GM18502 (cell line): ENCODE data around the gene ZNF324.
"Not testable (repeated sequence)": the region's sequence is repeated elsewhere in the genome, so short reads cannot be mapped to it uniquely, and the experiment has no call there.

Source experiments
- ATAC-seq: cut with Tn5 transposase; IDR thresholded peaks from one replicate; pipeline ENCODE4 v1.9.1; 2021; ENCODE audit warnings: mild to moderate bottlenecking; ENCODE audit not compliant: unreplicated experiment, poor library complexity

ZNF324 gene

GRCh38 chr19:58466760-58467589, at the start of gene ZNF324:
Gene ZNF324, plus strand, starts transcription at chr19:58467080. Its CDS starts 2,106 bp downstream, at chr19:58469186.
- ATAC-seq = peak; percentile 95

GRCh38 chr19:58428617-58429016, 38.3 kb upstream of the ZNF324 start:
- no peak for ATAC-seq

GRCh38 chr19:58429745-58430144, 37.1 kb upstream of the ZNF324 start:
- ATAC-seq = no peak

DNA sequence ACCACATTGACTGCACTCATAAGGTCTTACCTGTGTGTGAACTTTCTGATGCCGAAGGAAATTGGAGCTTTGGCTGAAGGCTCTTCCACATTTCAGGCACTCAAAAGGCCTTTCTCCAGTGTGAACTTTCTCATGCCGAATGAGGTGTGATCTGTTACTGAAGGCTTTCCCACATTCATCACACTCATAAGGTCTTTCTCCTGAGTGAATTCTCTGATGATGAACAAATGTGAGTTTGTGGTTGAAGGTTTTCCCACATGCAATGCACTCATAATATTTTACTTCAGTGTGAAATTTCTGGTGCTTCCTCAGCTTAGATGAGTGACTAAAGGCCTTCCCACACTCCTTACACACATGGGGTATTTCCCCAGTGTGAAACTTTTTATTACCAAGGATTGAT, 32.7 kb upstream of the ZNF324 start:
- no peak for ATAC-seq

DNA sequence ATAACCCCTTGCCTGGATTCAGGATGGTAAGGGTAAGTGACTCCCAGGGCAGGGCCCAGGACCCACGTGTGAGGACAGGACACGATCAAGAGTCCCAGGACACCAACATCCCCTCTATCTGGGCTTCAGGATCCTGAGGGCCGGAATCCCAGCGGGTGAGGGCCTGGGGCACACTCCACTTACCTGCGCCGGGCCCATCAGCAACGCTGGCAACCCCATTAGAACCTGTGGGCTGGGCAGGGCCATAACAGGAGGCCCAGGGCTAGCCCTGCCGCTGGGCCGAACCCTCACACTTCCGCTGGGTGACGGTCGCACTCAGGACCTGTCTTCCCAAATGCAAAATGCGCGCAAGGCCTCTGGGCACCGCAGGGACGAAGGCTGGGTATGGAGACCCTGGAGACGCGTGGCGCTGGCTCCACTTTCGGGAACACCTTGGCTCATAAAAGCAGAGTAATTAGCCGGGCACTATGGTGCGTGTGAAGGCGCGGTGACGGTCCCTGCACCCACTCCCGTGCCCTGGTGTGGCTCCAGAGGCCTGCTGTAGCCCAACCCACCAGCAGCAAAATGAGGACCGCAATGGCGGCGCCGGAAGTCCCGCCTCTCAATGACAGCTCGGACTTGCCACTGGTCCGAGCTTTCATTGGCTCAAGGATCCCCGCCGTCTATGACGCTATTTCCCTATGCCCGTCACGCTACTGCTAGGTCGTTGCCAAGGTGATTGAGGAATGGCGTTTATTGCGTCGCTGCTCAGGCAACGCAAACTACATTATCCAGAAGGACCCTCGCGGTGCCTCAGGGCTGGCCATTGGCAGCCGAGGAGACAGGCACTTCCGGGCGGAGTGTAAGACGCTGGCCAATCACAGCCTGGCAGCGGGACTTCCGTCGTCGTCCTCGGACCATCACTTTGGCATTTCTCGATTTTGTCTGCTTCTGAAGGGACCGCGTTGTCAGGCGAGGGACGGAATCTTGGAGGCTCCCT, 27.0 kb upstream of the ZNF324 start, which contains the start of gene ZNF132:
Gene ZNF132 (minus strand): TSS at position 578 of the 979 bp plus-strand sequence. CDS start 332 bp downstream, at position 246.
- peak; percentile 95 for ATAC-seq

- no peak for ATAC-seq
Observed at GRCh38 chr19:58440556-58440955, 26.3 kb upstream of the ZNF324 start.

DNA sequence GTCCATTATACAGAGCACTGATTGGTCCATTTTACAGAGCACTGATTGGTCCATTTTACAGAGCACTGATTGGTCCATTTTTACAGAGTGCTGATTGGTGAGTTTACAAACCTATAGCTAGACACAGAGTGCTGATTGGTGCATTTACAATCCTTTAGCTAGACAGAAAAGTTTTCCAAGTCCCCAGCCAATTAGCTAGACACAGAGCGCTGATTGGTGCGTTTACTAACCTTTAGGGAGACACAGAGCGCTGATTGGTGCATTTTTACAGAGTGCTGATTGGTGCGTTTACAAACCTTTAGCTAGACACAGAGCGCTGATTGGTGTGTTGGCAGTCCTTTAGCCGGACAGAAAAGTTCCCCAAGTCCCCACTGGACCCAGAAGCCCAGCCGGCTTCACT, 23.9 kb upstream of the ZNF324 start:
- not testable (repeated sequence) for ATAC-seq

DNA sequence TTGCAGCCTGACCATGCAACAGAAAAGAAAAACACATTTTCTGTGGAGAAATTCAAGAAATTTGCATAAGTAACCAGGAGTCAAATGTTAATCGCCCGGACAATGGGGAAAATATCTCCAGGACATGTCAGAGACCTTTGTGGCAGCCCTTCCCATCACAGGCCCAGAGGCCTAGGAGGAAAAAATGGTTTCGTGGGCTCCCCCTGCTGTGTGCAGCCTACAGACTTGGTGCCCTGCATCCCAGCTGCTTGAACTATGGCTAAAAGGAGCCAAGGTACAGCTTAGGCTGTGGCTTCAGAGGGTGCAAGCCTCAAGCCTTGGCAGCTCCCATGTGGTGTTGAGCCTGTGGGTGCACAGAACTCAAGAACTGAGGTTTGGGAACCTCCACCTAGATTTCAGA, 18.0 kb upstream of the ZNF324 start:
- not testable (repeated sequence) for ATAC-seq

DNA sequence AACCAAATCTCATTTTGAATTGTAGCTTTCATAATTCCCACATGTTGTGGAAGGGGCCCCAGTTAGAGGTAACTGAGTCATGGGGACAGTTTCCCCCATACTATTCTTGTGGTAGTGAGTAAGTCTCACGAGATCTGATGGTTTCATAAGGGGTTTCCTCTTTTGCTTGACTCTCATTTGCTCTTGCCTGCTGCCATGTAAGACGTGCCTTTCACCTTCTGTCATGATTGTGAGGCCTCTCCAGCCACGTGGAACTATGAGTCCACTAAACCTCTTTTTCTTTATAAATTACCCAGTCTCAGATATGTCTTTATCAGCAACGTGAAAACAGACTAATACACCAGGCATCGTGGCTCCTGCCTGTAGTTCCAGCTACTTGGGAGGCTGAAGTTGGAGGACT, 16.9 kb upstream of the ZNF324 start:
- not testable (repeated sequence) for ATAC-seq

DNA sequence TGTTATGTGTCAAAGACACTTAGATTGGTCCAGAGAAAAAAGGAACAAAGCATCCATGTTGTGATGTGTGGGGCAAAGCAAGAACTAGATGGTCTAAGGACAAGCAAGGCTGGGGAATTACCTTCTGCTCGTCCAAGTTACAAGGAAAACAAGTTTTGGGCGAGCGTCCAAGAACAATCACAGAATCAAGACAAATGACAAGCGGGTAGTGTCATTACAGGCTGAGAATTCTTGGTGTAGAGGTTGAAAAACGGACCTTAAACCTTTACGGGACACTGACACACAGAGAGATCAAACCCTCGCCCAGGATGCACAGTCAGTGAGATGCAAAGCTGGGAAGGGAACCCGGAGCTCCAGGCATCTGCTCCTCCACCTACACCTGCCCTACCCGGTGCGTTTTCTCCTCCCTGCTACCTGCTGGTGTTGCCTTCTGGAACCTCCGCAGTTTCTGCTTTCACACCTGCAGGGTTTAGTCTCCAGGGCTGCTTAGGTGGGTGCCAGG, 16.0 kb upstream of the ZNF324 start:
- ATAC-seq = no peak

- peak; percentile 94 for ATAC-seq
Observed at GRCh38 chr19:58451358-58452101, 15.3 kb upstream of the ZNF324 start, which contains the start of gene ZNF324B. Gene ZNF324B, plus strand, starts transcription at chr19:58451622. Its CDS starts 2,080 bp downstream, at chr19:58453702.

GRCh38 chr19:58453743-58454142, 13.1 kb upstream of the ZNF324 start:
- no peak for ATAC-seq

- ATAC-seq = no peak
Observed at GRCh38 chr19:58455306-58455705, 11.6 kb upstream of the ZNF324 start.

- no peak for ATAC-seq
Observed at GRCh38 chr19:58456111-58456510, 10.8 kb upstream of the ZNF324 start.

DNA sequence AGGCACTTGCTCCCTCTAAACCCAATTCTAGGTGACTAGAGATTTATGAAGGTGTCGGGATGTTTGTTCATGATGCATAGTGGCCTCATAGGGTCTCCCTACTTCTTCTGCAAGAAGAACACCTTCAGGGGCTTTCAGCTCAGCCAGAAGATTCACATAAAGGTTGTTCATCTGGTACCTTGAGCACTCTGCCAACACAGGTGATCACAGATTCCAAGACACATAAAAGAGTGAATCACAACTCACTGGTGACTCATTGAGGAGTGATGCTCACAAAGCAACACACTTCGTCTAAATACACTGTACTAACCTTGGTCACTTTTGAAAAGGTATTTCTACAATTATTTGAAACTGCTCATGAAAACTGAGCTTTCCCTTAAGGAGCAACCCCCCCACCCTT, 6.8 kb upstream of the ZNF324 start:
- no peak for ATAC-seq

- peak; percentile 19 for ATAC-seq
Observed at GRCh38 chr19:58466089-58466759, 656 bp upstream of the ZNF324 start.

DNA sequence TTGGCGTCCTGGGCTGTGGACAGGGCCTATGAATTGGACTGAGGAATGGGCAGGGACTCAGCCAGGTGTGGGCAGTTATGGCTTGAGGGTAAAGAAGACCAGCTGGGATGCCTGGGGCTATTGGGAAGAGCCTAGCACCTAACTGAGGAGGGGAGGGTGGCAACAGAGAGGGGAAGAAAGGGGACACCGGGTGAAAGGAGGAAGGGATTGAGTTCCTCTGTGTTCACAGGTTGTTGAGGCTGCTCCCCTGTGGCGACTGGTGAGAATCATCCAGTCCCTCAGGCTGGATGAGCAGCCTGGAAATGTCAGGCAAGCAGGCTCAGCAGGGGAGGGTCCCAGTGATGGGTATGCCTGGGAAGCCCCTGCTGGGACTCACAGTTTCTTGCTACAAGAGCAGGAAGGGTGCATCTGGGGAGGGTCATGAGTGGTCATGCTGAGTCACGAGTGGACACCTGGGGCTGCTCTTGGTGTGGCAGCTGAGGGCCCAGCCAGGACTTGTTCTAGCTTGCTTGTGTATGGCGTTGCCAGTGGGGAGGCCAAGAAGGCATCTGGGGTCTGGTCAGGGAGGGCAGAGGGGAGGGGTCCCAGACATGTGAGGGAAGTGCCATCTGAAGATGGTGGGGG, 1.4 kb downstream of the ZNF324 start:
- no peak for ATAC-seq

DNA sequence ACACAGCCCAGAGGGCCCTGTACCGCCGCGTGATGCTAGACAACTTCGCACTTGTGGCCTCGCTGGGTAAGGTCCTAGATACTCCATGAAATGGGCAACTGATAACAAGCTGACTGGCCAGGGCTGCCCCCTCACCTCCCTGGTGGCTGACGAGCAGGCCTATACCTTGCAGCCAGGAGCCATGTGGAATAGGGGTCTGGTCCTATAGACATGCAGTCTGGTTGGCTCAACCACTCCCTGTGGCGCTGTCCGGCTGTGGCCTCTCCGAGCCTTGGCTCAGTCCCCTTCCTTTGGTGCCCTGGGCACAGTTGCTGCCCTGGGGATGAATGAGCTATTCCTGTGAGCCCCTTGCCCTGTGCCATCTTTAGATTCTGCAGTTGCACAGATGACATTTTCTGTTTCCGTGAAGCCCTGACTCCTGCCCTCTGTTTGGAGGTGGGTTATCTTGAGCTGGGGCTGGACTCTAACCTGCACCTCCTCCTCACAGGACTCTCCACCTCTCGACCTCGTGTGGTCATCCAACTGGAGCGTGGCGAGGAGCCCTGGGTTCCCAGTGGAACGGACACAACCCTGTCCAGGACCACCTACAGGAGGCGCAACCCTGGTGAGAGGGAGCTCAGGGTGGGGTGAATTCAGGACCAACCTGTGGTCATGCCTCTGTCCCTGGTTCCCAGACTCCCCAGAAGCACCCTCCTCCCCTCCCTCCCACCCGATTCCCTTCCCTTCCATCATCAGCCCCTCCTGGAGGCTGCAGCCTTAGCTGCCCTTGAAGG, 2.5 kb downstream of the ZNF324 start:
- ATAC-seq = no peak
